Mesenchymal stem cell (in vitro differentiated cells and primary cell): ENCODE measurements around the gene CLTB.

Experiments
- DNase-seq: peaks from one replicate; pipeline ENCODE4 v3.0.0-alpha.2; 2013
- H2AFZ ChIP-seq: one replicate; pipeline ENCODE4 v1.6.1; 2013; ENCODE audit warnings: low read depth, mild to moderate bottlenecking, control low read depth, inconsistent platforms, low read length, moderate library complexity
- H2AK5ac ChIP-seq: 2 replicates; pipeline ENCODE4 v1.6.1; 2013; ENCODE audit warnings: low read length, moderate library complexity, mild to moderate bottlenecking, inconsistent platforms; ENCODE audit not compliant: severe bottlenecking
- H2BK120ac ChIP-seq: one replicate; pipeline ENCODE4 v1.6.1; 2013; ENCODE audit warnings: low read depth, mild to moderate bottlenecking, inconsistent platforms, low read length, moderate library complexity
- H2BK12ac ChIP-seq, 2 experiments: one replicate each; pipeline ENCODE4 v1.6.1; 2013; ENCODE audit warnings: inconsistent platforms in 2 of 2, low read length in 2 of 2, mild to moderate bottlenecking in 2 of 2, moderate library complexity in 2 of 2, control low read depth in 1 of 2
- H2BK15ac ChIP-seq: one replicate; pipeline ENCODE4 v1.6.1; 2013; ENCODE audit warnings: mild to moderate bottlenecking, low read depth, inconsistent platforms; ENCODE audit not compliant: poor library complexity, severe bottlenecking
- H2BK5ac ChIP-seq: 2 replicates; pipeline ENCODE4 v1.6.1; 2013; ENCODE audit warnings: low read depth, mild to moderate bottlenecking, low read length, control low read depth, inconsistent platforms; ENCODE audit not compliant: poor library complexity, severe bottlenecking
- H3K14ac ChIP-seq, 2 experiments: one replicate each; pipeline ENCODE4 v1.6.1; 2013; ENCODE audit warnings: inconsistent platforms in 2 of 2, low read length in 2 of 2, control low read depth in 1 of 2, mild to moderate bottlenecking in 1 of 2, moderate library complexity in 1 of 2
- H3K18ac ChIP-seq, 2 experiments: one replicate each; pipeline ENCODE4 v1.6.1; 2013; ENCODE audit warnings: inconsistent platforms in 2 of 2, low read length in 2 of 2, control low read depth in 1 of 2, low read depth in 1 of 2, mild to moderate bottlenecking in 1 of 2
- H3K23ac ChIP-seq, 2 experiments: one replicate each; pipeline ENCODE4 v1.6.1; 2013; ENCODE audit warnings: inconsistent platforms in 2 of 2, low read length in 2 of 2, mild to moderate bottlenecking in 2 of 2, moderate library complexity in 2 of 2, control low read depth in 1 of 2
- H3K27ac ChIP-seq: 2 replicates; pipeline ENCODE4 v1.5.1; 2013; ENCODE audit warnings: mild to moderate bottlenecking, moderate library complexity, low read length, control low read depth, inconsistent platforms; ENCODE audit not compliant: poor library complexity, severe bottlenecking
- H3K27me3 ChIP-seq, 2 experiments: 2 replicates each; pipeline versions ENCODE4 v1.6.1 to v1.7.0; 2013; ENCODE audit warnings: low read length in 2 of 2, mild to moderate bottlenecking in 2 of 2, moderate library complexity in 2 of 2, control low read depth in 1 of 2, inconsistent platforms in 1 of 2; ENCODE audit not compliant: control insufficient read depth in 1 of 2, insufficient read depth in 1 of 2
- H3K36me3 ChIP-seq, 2 experiments: 2 replicates each; pipeline versions ENCODE4 v1.6.1 to v1.7.0; 2013; ENCODE audit warnings: low read length in 2 of 2, control low read depth in 1 of 2, inconsistent platforms in 1 of 2, low read depth in 1 of 2, mild to moderate bottlenecking in 1 of 2; ENCODE audit not compliant: insufficient read depth in 2 of 2, control insufficient read depth in 1 of 2
- H3K4ac ChIP-seq, 2 experiments: one replicate each; pipeline ENCODE4 v1.6.1; 2013; ENCODE audit warnings: inconsistent platforms in 2 of 2, low read length in 2 of 2, mild to moderate bottlenecking in 2 of 2, moderate library complexity in 2 of 2, control low read depth in 1 of 2, low read depth in 1 of 2
- H3K4me1 ChIP-seq: 2 replicates; pipeline ENCODE4 v1.6.1; 2013; ENCODE audit warnings: low read depth, low read length, control low read depth; ENCODE audit not compliant: control insufficient read depth, insufficient read depth
- H3K4me2 ChIP-seq: 2 replicates; pipeline ENCODE4 v1.6.1; 2013; ENCODE audit warnings: low read length, mild to moderate bottlenecking, inconsistent platforms; ENCODE audit not compliant: poor library complexity, severe bottlenecking
- H3K4me3 ChIP-seq, 2 experiments: 2 replicates each; pipeline versions ENCODE4 v1.5.1 to v1.7.0; 2013; ENCODE audit warnings: low read length in 2 of 2, mild to moderate bottlenecking in 2 of 2, control low read depth in 1 of 2, low read depth in 1 of 2; ENCODE audit not compliant: insufficient read depth in 1 of 2
- H3K79me1 ChIP-seq: replicated peaks from 2 replicates; pipeline ENCODE4 v1.6.1; 2013; ENCODE audit warnings: mild to moderate bottlenecking, control low read depth, low read length, inconsistent platforms; ENCODE audit not compliant: poor library complexity, severe bottlenecking
- H3K9ac ChIP-seq: 2 replicates; pipeline ENCODE4 v1.7.0; 2013; ENCODE audit warnings: mild to moderate bottlenecking, low read length, moderate library complexity
- H3K9me3 ChIP-seq: 2 replicates; pipeline ENCODE4 v1.7.0; 2013; ENCODE audit warnings: mild to moderate bottlenecking, low read length; ENCODE audit not compliant: control insufficient read depth
- H4K8ac ChIP-seq: one replicate; pipeline ENCODE4 v1.6.1; 2013; ENCODE audit warnings: inconsistent platforms, mild to moderate bottlenecking, low read length, moderate library complexity
- H4K91ac ChIP-seq: one replicate; pipeline ENCODE4 v1.6.1; 2013; ENCODE audit warnings: mild to moderate bottlenecking, low read length, inconsistent platforms
- WGBS: methylation state at CpG from one replicate; pipeline ENCODE4 v1.1.7; 2013; ENCODE audit warnings: mixed read lengths; 5-methylcytosine and 5-hydroxymethylcytosine counted together

The CLTB gene

GRCh38 chr5:176381979-176382378 is 34.4 kb downstream of the CLTB start:
- no peak overlapping the region for H3K9ac ChIP-seq
- no peak overlapping the region for H4K91ac ChIP-seq
- no peak overlapping the region for H3K23ac ChIP-seq
- no peaks in the 10 kb centered on the region for H3K27me3 ChIP-seq
- no peak overlapping the region for H3K18ac ChIP-seq
- peaks cover 45 to 74% of the 10 kb centered on the region in 2 experiments for H3K36me3 ChIP-seq
- H3K27ac ChIP-seq, result no peak overlapping the region
- no peak overlapping the region for H4K8ac ChIP-seq
- H2AK5ac ChIP-seq, result no peak overlapping the region
- H2AFZ ChIP-seq, result no peak overlapping the region
- H3K9me3 ChIP-seq, result no peaks in the 10 kb centered on the region
- no peak overlapping the region for H3K14ac ChIP-seq
- no peak overlapping the region for H3K4ac ChIP-seq
- no peak overlapping the region for H2BK15ac ChIP-seq
- H3K4me3 ChIP-seq, result no peak overlapping the region
- H2BK120ac ChIP-seq, result no peak overlapping the region
- 98% methylated on average over 3 of the region's 3 CpGs for whole genome bisulfite sequencing
- H2BK5ac ChIP-seq, result no peak overlapping the region
- peaks cover 3% of the 10 kb centered on the region for H3K4me1 ChIP-seq
- peaks cover 36% of the 10 kb centered on the region for H3K79me1 ChIP-seq
- no peak overlapping the region for H2BK12ac ChIP-seq
- no peak for DNase-seq
- H3K4me2 ChIP-seq, result no peak overlapping the region

- Histone ChIP-seq H4K91ac (no peak overlapping the region), H2AK5ac (no peak overlapping the region), H3K79me1 (peaks cover 37% of the 10 kb centered on the region), H3K9me3 (no peaks in the 10 kb centered on the region), H3K27me3 (no peaks in the 10 kb centered on the region), H2BK5ac (no peak overlapping the region), H3K4me1 (no peaks in the 10 kb centered on the region), H3K23ac (no peak overlapping the region), H3K36me3 (peaks cover 45 to 72% of the 10 kb centered on the region in 2 experiments), H2AFZ (no peak overlapping the region), H3K14ac (no peak overlapping the region), H2BK120ac (no peak overlapping the region), H4K8ac (no peak overlapping the region), H3K4me3 (no peak overlapping the region), H3K9ac (no peak overlapping the region), H2BK12ac (no peak overlapping the region), H3K18ac (no peak overlapping the region), H2BK15ac (no peak overlapping the region), H3K4me2 (no peak overlapping the region), H3K27ac (no peak overlapping the region), H3K4ac (no peak overlapping the region)
- WGBS, result 90% methylated on average over 3 of the region's 3 CpGs
- DNase-seq, result no peak
Measured at GRCh38 chr5:176381423-176381822, 34.9 kb downstream of the CLTB start.

- H2AK5ac ChIP-seq, result no peak overlapping the region
- 87% methylated on average over 3 of the region's 3 CpGs for WGBS
- no peak overlapping the region for H2BK5ac ChIP-seq
- peaks cover 29% of the 10 kb centered on the region for H3K79me1 ChIP-seq
- no peak overlapping the region for H3K23ac ChIP-seq
- no peak overlapping the region for H3K27ac ChIP-seq
- H3K36me3 ChIP-seq, result peaks cover 37 to 62% of the 10 kb centered on the region in 2 experiments
- no peak for DNase-seq
- H2AFZ ChIP-seq, result no peak overlapping the region
- no peak overlapping the region for H3K4ac ChIP-seq
- H4K8ac ChIP-seq, result no peak overlapping the region
- H3K14ac ChIP-seq, result no peak overlapping the region
- no peak overlapping the region for H3K9ac ChIP-seq
- H2BK120ac ChIP-seq, result no peak overlapping the region
- no peaks in the 10 kb centered on the region for H3K27me3 ChIP-seq
- H3K9me3 ChIP-seq, result no peaks in the 10 kb centered on the region
- H3K4me3 ChIP-seq, result no peak overlapping the region
- no peak overlapping the region for H3K18ac ChIP-seq
- no peak overlapping the region for H2BK12ac ChIP-seq
- no peaks in the 10 kb centered on the region for H3K4me1 ChIP-seq
- H3K4me2 ChIP-seq, result no peak overlapping the region
- H4K91ac ChIP-seq, result no peak overlapping the region
- H2BK15ac ChIP-seq, result no peak overlapping the region
Measured at GRCh38 chr5:176379881-176380280, 36.5 kb downstream of the CLTB start.

- no peak overlapping the region for H4K91ac ChIP-seq
- H4K8ac ChIP-seq, result no peak overlapping the region
- no peak for DNase-seq
- H3K27ac ChIP-seq, result no peak overlapping the region
- no peaks in the 10 kb centered on the region for H3K27me3 ChIP-seq
- no peak overlapping the region for H3K23ac ChIP-seq
- H2AK5ac ChIP-seq, result no peak overlapping the region
- no peak overlapping the region for H2BK12ac ChIP-seq
- H3K18ac ChIP-seq, result no peak overlapping the region
- H3K9ac ChIP-seq, result no peak overlapping the region
- no peak overlapping the region for H3K4ac ChIP-seq
- H2BK15ac ChIP-seq, result no peak overlapping the region
- peaks cover 28 to 54% of the 10 kb centered on the region in 2 experiments for H3K36me3 ChIP-seq
- H3K4me1 ChIP-seq, result peaks cover 2% of the 10 kb centered on the region
- H2BK120ac ChIP-seq, result no peak overlapping the region
- H3K4me2 ChIP-seq, result no peak overlapping the region
- WGBS, result 95% methylated on average over 7 of the region's 7 CpGs
- no peak overlapping the region for H2BK5ac ChIP-seq
- H2AFZ ChIP-seq, result no peak overlapping the region
- H3K14ac ChIP-seq, result no peak overlapping the region
- peaks cover 17% of the 10 kb centered on the region for H3K79me1 ChIP-seq
- H3K4me3 ChIP-seq, result no peak overlapping the region
- H3K9me3 ChIP-seq, result no peaks in the 10 kb centered on the region
Measured at GRCh38 chr5:176373100-176373818, 43.1 kb downstream of the CLTB start.
